WTC11 (cell line): ENCODE measurements around the gene PSMC3.

Experiments
- ATF2 ChIP-seq: sonication (generic); formaldehyde crosslinking; IDR thresholded peaks from 2 replicates; pipeline ENCODE4 v1.8.1; 2022; ENCODE audit warnings: low read depth, missing genetic modification reagents, borderline replicate concordance
- CTCF ChIP-seq: fragments of 200-600 bp; IDR thresholded peaks from 2 replicates; pipeline ENCODE4 v1.8.0; 2022; ENCODE audit warnings: antibody characterized with exemption
- E2F4 ChIP-seq: sonication (generic); formaldehyde crosslinking; IDR thresholded peaks from 2 replicates; pipeline ENCODE4 v1.8.1; 2022; ENCODE audit warnings: low read depth, mild to moderate bottlenecking, moderate library complexity, missing genetic modification reagents, borderline replicate concordance
- FOXK1 ChIP-seq: sonication (generic); formaldehyde crosslinking; IDR thresholded peaks from 2 replicates; pipeline ENCODE4 v1.8.0; 2022; ENCODE audit warnings: mild to moderate bottlenecking, moderate library complexity, missing genetic modification reagents
- ZMAT4 ChIP-seq: fragments of 250-450 bp; sonication (Bioruptor Pico); IDR thresholded peaks from 2 replicates; pipeline ENCODE4 v1.9.0; 2021; ENCODE audit warnings: mild to moderate bottlenecking
- ZNF138 ChIP-seq: sonication (generic); formaldehyde crosslinking; conservative IDR thresholded peaks from 2 replicates; pipeline ENCODE4 v1.8.1; 2022; ENCODE audit warnings: mild to moderate bottlenecking, moderate library complexity, missing genetic modification reagents
- ZSCAN18 ChIP-seq: fragments of 250-450 bp; sonication (Bioruptor Pico); IDR thresholded peaks from 2 replicates; pipeline ENCODE4 v2.1.2; 2022; ENCODE audit warnings: mild to moderate bottlenecking, moderate library complexity

DNA sequence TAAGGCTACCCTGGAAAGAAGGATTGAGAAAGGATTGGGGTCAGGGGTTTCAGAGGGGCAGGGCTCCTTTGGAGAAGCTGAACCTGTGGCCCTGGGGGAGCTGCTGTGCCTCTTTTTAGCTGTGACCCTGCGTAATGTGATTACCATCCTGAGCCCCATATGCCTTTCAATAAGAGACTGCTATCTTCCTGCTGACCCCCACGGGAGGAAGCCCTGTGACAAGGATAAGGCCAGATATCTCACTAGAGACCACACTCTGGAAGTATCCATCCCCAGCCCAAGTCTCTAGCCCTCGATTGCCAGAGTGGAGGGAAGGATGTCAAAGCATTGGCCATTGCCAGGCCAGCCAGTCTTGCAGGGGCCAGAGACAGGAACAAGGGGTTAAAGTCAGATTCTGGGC, 22.7 kb downstream of the PSMC3 start:
- no peak for TF ChIP-seq CTCF
- TF ChIP-seq E2F4 (CRISPR knock-in tag) = no peak
- no peak for TF ChIP-seq ZSCAN18 (CRISPR knock-in tag)
- TF ChIP-seq ZMAT4 = no peak
- no peak for TF ChIP-seq FOXK1
- TF ChIP-seq ZNF138 = no peak
- no peak for TF ChIP-seq ATF2 (CRISPR knock-in tag)
